ENCODE measurements around the gene CNIH3. TPM values are rescaled to one million over a fixed set of nuclear protein-coding genes. Genes with fewer than 3 reads are reported as not detected.

CNIH3 gene
- total RNA-seq, 1 donor: 3.6 TPM

DNA sequence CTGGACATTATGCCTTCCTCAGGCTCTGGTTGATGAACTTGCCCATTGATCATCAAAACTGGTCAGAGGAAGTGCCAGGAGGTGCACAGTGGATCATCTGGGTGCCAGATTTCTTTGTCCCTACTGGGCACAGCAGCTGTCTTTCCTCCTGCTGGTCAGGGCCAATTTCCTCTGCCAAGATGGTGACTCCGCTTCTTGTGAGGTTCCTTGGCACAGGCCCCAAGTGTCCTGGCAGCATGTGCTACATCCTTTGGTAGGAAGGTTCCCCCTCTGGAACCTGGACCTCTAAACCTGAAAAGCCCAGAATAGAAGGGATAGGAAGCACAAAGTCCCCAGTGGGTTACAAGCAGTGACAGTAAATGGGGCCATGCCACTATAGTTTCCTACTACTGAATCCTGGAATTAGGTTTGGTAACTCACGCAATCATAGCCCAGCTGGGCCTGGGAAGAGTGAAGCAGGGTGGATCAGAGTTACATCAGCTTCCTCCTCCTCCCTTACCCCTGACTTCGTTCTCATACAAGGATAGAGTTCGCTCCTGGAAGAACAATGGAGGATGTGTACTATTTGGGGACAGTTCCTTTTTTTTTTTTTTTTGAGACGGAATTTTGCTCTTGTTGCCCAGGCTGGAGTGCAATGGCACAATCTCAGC, 147.1 kb downstream of the CNIH3 start:
- Histone ChIP-seq H3K4me2 (ENCODE audit: insufficient read depth, low read length) (no peak overlapping the region), H3K27me3 (ENCODE audit: insufficient read depth, low read length) (peaks cover 10% of the 10 kb centered on the region), H3K79me2 (ENCODE audit: insufficient read depth, low read length) (no peaks in the 10 kb centered on the region), H2AFZ (ENCODE audit: low read length) (no peak overlapping the region), H3K4me3 (ENCODE audit: insufficient read depth, low read length) (no peak overlapping the region), H3K27ac (ENCODE audit: low read depth, low read length) (no peak overlapping the region), H3K4me1 (ENCODE audit: insufficient read depth, low read length) (peaks cover 6% of the 10 kb centered on the region), H3K9me3 (ENCODE audit: low read depth, low read length) (no peaks in the 10 kb centered on the region), H3K36me3 (ENCODE audit: insufficient read depth, low read length) (no peaks in the 10 kb centered on the region), H4K20me1 (ENCODE audit: insufficient read depth, low read length) (no peaks in the 10 kb centered on the region)
- no peak for DNase-seq (ENCODE audit: insufficient read length, low spot score, missing footprints)
- TF ChIP-seq, protein P1, sequence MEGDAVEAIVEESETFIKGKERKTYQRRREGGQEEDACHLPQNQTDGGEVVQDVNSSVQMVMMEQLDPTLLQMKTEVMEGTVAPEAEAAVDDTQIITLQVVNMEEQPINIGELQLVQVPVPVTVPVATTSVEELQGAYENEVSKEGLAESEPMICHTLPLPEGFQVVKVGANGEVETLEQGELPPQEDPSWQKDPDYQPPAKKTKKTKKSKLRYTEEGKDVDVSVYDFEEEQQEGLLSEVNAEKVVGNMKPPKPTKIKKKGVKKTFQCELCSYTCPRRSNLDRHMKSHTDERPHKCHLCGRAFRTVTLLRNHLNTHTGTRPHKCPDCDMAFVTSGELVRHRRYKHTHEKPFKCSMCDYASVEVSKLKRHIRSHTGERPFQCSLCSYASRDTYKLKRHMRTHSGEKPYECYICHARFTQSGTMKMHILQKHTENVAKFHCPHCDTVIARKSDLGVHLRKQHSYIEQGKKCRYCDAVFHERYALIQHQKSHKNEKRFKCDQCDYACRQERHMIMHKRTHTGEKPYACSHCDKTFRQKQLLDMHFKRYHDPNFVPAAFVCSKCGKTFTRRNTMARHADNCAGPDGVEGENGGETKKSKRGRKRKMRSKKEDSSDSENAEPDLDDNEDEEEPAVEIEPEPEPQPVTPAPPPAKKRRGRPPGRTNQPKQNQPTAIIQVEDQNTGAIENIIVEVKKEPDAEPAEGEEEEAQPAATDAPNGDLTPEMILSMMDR (IDR thresholded peaks at IDR 0.05; ENCODE audit: extremely low read depth, low read depth, low read length): no peak

DNA sequence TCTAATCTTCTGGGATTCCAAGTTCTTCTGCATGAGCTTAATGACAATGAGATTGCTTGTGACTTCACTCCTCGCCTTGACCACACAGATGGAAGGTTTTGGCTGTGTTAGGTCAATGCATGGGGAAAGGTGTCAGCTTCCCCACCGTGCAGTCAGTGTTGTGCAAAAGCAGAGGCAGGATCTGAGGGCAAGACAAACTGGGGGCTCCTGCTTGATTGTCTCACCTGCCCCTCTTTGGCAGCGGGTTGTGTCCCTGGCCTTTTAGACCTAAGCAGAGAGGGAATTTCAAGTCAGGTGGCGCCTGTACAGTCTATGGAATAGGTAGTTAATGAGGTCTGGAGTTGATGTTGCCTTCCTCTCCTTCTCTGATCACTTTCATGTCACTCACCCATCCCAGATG, 150.1 kb downstream of the CNIH3 start:
- Histone ChIP-seq H3K27me3 (ENCODE audit: insufficient read depth, low read length) (peaks cover 10% of the 10 kb centered on the region), H3K36me3 (ENCODE audit: insufficient read depth, low read length) (no peaks in the 10 kb centered on the region)
- no peak for DNase-seq (ENCODE audit: insufficient read length, low spot score, missing footprints)

DNA sequence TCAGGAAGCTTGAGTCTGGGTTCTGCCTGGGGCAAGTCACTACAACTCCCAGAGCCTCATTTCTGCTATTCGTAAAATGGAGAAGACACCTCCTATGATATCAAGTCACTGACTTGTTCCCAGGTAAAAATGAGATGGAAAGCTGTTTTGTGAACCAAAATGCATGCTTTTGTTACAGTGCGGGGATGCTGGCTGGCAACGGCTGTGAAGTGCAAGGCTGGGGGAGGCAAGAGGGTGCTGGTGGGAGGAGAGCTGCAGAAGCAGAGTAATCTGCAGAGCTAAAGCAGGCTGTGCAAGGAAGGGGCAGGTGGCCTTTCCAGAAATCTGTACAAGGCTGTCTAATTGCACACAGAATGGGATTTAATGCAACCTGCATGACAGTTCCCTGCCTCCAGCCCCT, 150.9 kb downstream of the CNIH3 start:
- no peak for DNase-seq (ENCODE audit: insufficient read length, low spot score, missing footprints)
- no peak overlapping the region for H3K4me3 ChIP-seq (ENCODE audit: insufficient read depth, low read length)
- no peaks in the 10 kb centered on the region for H3K9me3 ChIP-seq (ENCODE audit: low read depth, low read length)
- peaks cover 3% of the 10 kb centered on the region for H3K4me1 ChIP-seq (ENCODE audit: insufficient read depth, low read length)
- no peaks in the 10 kb centered on the region for H3K79me2 ChIP-seq (ENCODE audit: insufficient read depth, low read length)
- no peak overlapping the region for H3K4me2 ChIP-seq (ENCODE audit: insufficient read depth, low read length)
- H4K20me1 ChIP-seq (ENCODE audit: insufficient read depth, low read length): no peaks in the 10 kb centered on the region
- no peak overlapping the region for H3K27ac ChIP-seq (ENCODE audit: low read depth, low read length)
- TF ChIP-seq, protein P1 (IDR thresholded peaks at IDR 0.05; ENCODE audit: extremely low read depth, low read depth, low read length): no peak
- H3K27me3 ChIP-seq (ENCODE audit: insufficient read depth, low read length): peaks cover 10% of the 10 kb centered on the region
- H3K36me3 ChIP-seq (ENCODE audit: insufficient read depth, low read length): no peaks in the 10 kb centered on the region
- no peak overlapping the region for H2AFZ ChIP-seq (ENCODE audit: low read length)

More for the DNA sequence above, 150.1 kb downstream of the CNIH3 start:
- H3K27ac ChIP-seq (ENCODE audit: low read depth, low read length): no peak overlapping the region
- no peak overlapping the region for H2AFZ ChIP-seq (ENCODE audit: low read length)
- no peak overlapping the region for H3K4me3 ChIP-seq (ENCODE audit: insufficient read depth, low read length)
- H3K4me1 ChIP-seq (ENCODE audit: insufficient read depth, low read length): peaks cover 3% of the 10 kb centered on the region
- no peaks in the 10 kb centered on the region for H4K20me1 ChIP-seq (ENCODE audit: insufficient read depth, low read length)
- H3K9me3 ChIP-seq (ENCODE audit: low read depth, low read length): no peaks in the 10 kb centered on the region
- H3K79me2 ChIP-seq (ENCODE audit: insufficient read depth, low read length): no peaks in the 10 kb centered on the region
- TF ChIP-seq, protein P1 (IDR thresholded peaks at IDR 0.05; ENCODE audit: extremely low read depth, low read depth, low read length): no peak
- no peak overlapping the region for H3K4me2 ChIP-seq (ENCODE audit: insufficient read depth, low read length)

DNA sequence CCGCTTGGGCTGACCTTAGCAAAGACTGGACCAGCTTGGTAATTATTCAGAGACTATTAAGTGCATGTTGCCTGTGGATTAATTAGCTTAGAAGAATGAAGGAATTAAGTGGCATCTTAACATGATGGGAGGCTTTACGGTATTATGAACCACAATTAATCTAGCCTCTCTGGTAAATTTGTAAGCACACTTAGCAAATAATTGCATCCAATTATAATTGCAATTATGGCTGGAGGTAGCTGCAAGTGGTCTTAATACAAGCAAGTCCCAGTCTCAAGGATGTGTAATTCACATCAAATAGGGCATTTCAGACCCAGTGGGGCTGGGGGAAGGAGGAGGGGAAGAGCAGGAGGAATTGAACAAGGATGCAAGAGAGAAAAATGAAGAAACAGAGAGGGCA, 151.6 kb downstream of the CNIH3 start:
- no peaks in the 10 kb centered on the region for H3K9me3 ChIP-seq (ENCODE audit: low read depth, low read length)
- no peak overlapping the region for H2AFZ ChIP-seq (ENCODE audit: low read length)
- no peak for DNase-seq (ENCODE audit: insufficient read length, low spot score, missing footprints)
- no peak overlapping the region for H3K4me2 ChIP-seq (ENCODE audit: insufficient read depth, low read length)
- H3K27me3 ChIP-seq (ENCODE audit: insufficient read depth, low read length): peaks cover 10% of the 10 kb centered on the region
- no peak overlapping the region for H3K4me3 ChIP-seq (ENCODE audit: insufficient read depth, low read length)
- peaks cover 3% of the 10 kb centered on the region for H3K4me1 ChIP-seq (ENCODE audit: insufficient read depth, low read length)
- TF ChIP-seq, protein P1 (IDR thresholded peaks at IDR 0.05; ENCODE audit: extremely low read depth, low read depth, low read length): no peak
- no peaks in the 10 kb centered on the region for H3K79me2 ChIP-seq (ENCODE audit: insufficient read depth, low read length)
- no peak overlapping the region for H3K27ac ChIP-seq (ENCODE audit: low read depth, low read length)
- H4K20me1 ChIP-seq (ENCODE audit: insufficient read depth, low read length): no peaks in the 10 kb centered on the region
- H3K36me3 ChIP-seq (ENCODE audit: insufficient read depth, low read length): no peaks in the 10 kb centered on the region
